Left lung (tissue), 10 donors: ENCODE results near the gene DCAF11. TPM values are rescaled to one million over a fixed set of nuclear protein-coding genes. Genes with fewer than 3 reads are reported as not detected.
A peak's percentile ranks its signal among the peaks of the same experiment; 100 is the strongest.

Experiments
- ATAC-seq: fragments of 200-7000 bp; cut with Tn5 transposase; one replicate; pipeline ENCODE4 v1.9.1; 2020; ENCODE audit warnings: moderate library complexity
- DNase-seq, 4 donors: peaks; one replicate each; pipeline ENCODE4 v3.0.0-alpha.2; 2013 to 2020
- H3K27ac ChIP-seq, 2 donors: fragments of 200-600 bp; sonication (generic) in 1 of 2; one replicate each; pipeline versions ENCODE4 v1.5.0 to v1.8.0; 2020 to 2021
- H3K27me3 ChIP-seq, 2 donors: fragments of 200-600 bp; sonication (generic) in 1 of 2; one replicate each; pipeline versions ENCODE4 v1.5.0 to v1.8.0; 2020 to 2021
- H3K36me3 ChIP-seq, 2 donors: fragments of 200-600 bp; sonication (generic) in 1 of 2; one replicate each; pipeline versions ENCODE4 v1.5.0 to v1.8.0; 2020 to 2021
- H3K4me1 ChIP-seq, 2 donors: fragments of 200-600 bp; one replicate each; pipeline ENCODE4 v1.8.0; 2021
- H3K4me3 ChIP-seq, 2 donors: fragments of 200-600 bp; sonication (generic) in 1 of 2; one replicate each; pipeline versions ENCODE4 v1.5.0 to v1.8.0; 2020 to 2021; ENCODE audit warnings: mild to moderate bottlenecking in 1 of 2
- H3K9me3 ChIP-seq, 2 donors: fragments of 200-600 bp; sonication (generic) in 1 of 2; one replicate each; pipeline versions ENCODE4 v1.5.0 to v1.8.0; 2020 to 2021
- intact Hi-C, 2 donors: fragments of 100-400 bp; cut with DNase I; formaldehyde crosslinking; loops; one replicate each; pipeline versions ENCODE4 v1.11.2 to v1.14.2; 2022
- polyA plus RNA-seq, 6 donors: library from polyadenylated mRNA; unstranded; fragments of 120-200 nt; gene quantifications; one replicate each; pipeline ENCODE4 v1.2.1, GENCODE V29; 2013; ENCODE audit not compliant: insufficient read length in 6 of 6
- total RNA-seq, 2 donors: library from RNA; stranded (reverse); fragmentation: NEBNext Ultra II Directional; extraction: Animal tissue kit (Norgen Biotek cat#: 25700); gene quantifications; one replicate each; pipeline ENCODE4 v1.2.1, GENCODE V29; 2021
- TF ChIP-seq, protein P1 (sequence below), 2 donors: fragments of 200-600 bp; sonication (generic) in 1 of 2; IDR thresholded peaks; one replicate each; pipeline versions ENCODE4 v1.5.0 to v1.8.0; 2021; ENCODE audit warnings: antibody characterized with exemption in 2 of 2
- donor health status: DM: no; HTN: yes; CAD: no.
- donor health status: DM: no; HTN: no; CAD: no.

Gene DCAF11
- total and polyA plus RNA-seq, 8 donors: 56.4 to 76.3 (median 65.1) TPM

DNA sequence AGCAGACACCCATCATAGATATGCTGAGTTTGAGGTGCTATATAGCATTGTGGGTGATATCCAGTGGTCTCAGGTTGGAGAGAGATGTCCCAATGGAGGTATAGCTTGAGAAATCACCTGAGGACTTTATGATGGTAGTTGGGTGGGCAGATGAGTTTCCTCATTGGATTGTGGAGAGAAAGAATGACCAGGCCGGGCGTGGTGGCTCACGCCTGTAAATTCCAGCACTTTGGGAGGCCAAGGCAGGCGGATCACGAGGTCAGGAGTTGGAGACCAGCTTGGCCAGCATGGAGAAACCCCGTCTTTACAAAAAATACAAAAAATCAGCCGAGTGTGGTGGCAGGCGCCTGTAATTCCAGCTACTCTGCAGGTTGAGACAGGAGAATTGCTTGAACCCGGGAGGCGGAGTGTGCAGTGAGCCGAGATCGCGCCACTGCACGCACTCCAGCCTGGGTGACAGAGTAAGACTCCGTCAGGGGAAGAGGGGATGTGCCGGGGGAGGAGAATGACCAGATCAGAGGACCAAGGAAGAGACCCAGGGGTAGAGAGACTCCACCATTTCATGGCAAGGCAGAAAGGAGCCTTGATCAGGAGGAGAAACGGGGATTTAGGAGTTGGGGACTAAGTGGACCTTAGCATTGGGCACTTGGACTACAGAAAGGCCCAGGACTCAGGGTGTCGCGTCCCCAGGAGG lies 21.2 kb upstream of the DCAF11 start:
- peak overlapping the region in 1 of 2 donors; percentile 89 for H3K4me3 ChIP-seq
- TF ChIP-seq, protein P1, sequence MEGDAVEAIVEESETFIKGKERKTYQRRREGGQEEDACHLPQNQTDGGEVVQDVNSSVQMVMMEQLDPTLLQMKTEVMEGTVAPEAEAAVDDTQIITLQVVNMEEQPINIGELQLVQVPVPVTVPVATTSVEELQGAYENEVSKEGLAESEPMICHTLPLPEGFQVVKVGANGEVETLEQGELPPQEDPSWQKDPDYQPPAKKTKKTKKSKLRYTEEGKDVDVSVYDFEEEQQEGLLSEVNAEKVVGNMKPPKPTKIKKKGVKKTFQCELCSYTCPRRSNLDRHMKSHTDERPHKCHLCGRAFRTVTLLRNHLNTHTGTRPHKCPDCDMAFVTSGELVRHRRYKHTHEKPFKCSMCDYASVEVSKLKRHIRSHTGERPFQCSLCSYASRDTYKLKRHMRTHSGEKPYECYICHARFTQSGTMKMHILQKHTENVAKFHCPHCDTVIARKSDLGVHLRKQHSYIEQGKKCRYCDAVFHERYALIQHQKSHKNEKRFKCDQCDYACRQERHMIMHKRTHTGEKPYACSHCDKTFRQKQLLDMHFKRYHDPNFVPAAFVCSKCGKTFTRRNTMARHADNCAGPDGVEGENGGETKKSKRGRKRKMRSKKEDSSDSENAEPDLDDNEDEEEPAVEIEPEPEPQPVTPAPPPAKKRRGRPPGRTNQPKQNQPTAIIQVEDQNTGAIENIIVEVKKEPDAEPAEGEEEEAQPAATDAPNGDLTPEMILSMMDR (IDR thresholded peaks at IDR 0.05): no peak
- DNase-seq (peak in 2 of 4 donors; percentile 32 to 36), ATAC-seq (no peak)
- H3K9me3 ChIP-seq: no peaks in the 10 kb centered on the region
- H3K36me3 ChIP-seq: peaks cover 0 to 13% of the 10 kb centered on the region in 2 donors
- H3K4me1 ChIP-seq: peaks cover 6 to 38% of the 10 kb centered on the region in 2 donors
- H3K27ac ChIP-seq: peak overlapping the region; percentile 95
- H3K27me3 ChIP-seq: no peaks in the 10 kb centered on the region
- intact Hi-C loops: loop anchor here in 1 of 2 donors (10.0 kb wide), 1 partner anchor 79 kb away; no protein-coding TSS in a partner anchor

DNA sequence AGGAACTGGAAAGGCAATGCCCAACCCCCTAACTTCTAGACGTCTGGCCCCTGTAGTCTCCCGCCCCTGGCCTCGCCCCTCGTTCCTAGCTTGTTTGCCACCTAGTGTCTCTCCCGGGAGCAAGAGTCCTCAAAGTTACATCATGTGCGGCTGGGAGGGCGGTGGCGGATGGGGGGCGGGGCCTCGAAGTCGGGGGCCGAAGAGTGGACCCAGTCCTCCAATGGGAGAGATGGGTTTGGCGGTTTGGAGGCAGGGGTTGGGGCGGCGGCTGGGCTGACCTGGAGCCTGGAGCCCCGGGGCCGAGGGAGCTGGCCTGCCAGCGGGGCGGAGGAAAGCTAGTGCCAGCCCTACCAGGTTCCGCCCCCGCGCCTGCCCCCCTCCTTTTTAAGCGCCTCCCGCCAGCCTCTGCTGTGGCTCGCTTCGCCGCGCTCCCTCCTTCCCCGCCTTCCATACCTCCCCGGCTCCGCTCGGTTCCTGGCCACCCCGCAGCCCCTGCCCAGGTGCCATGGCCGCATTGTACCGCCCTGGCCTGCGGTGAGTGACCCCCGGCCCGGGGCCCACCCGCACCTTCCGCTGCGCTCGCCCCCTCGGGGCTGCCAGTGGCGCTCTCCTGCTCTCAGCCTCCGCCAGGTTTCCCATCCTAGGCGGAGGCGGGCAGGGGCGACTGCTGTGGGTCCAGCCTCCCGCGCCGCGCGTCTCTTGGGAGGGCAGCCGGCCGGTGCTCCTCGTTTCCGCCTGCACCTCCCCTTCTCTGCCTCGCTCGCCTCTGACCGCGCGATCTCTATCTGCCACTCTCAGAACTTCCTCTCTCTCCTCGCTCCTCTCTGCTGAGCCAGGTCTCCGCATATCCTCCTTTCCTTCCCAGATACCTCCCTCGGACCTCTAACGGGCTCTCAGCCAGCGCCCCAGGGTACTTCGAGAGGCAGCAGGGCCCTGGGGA lies 20.4 kb upstream of the DCAF11 start, which contains the start of gene PCK2:
PCK2 (plus strand) TSS at position 411 of the 940 bp plus-strand sequence; CDS start at position 506, 95 bp downstream.
- TF ChIP-seq, protein P1 (IDR thresholded peaks at IDR 0.05): no peak
- peaks cover 0 to 22% of the 10 kb centered on the region in 2 donors for H3K36me3 ChIP-seq
- intact Hi-C loops: loop anchor here in 1 of 2 donors (10.0 kb wide), 1 partner anchor 79 kb away; no protein-coding TSS in a partner anchor
- H3K27ac ChIP-seq: peak within 1 kb of the TSS; percentile 95
- ATAC-seq: peak; percentile 94
- H3K9me3 ChIP-seq: no peaks in the 10 kb centered on the region
- peak in 3 of 4 donors; percentile 94 to 99 (median 96) for DNase-seq
- peak within 1 kb of the TSS; percentile 89 to 93 for H3K4me3 ChIP-seq
- H3K4me1 ChIP-seq: peaks cover 6 to 46% of the 10 kb centered on the region in 2 donors
- no peaks in the 10 kb centered on the region for H3K27me3 ChIP-seq

- Histone ChIP-seq H3K27me3 (no peaks in the 10 kb centered on the region), H3K27ac (peak overlapping the region; percentile 95), H3K4me1 (peaks cover 6 to 53% of the 10 kb centered on the region in 2 donors), H3K9me3 (no peaks in the 10 kb centered on the region), H3K4me3 (peak overlapping the region; percentile 89 to 93), H3K36me3 (peaks cover 0 to 28% of the 10 kb centered on the region in 2 donors)
- DNase-seq (no peak), ATAC-seq (peak; percentile 4)
- intact Hi-C loops: loop anchor here in 1 of 2 donors (10.0 kb wide), 1 partner anchor 80 kb away; no protein-coding TSS in a partner anchor
- TF ChIP-seq, protein P1 (IDR thresholded peaks at IDR 0.05): no peak
Measured at GRCh38 chr14:24094841-24095270, 19.7 kb upstream of the DCAF11 start.

DNA sequence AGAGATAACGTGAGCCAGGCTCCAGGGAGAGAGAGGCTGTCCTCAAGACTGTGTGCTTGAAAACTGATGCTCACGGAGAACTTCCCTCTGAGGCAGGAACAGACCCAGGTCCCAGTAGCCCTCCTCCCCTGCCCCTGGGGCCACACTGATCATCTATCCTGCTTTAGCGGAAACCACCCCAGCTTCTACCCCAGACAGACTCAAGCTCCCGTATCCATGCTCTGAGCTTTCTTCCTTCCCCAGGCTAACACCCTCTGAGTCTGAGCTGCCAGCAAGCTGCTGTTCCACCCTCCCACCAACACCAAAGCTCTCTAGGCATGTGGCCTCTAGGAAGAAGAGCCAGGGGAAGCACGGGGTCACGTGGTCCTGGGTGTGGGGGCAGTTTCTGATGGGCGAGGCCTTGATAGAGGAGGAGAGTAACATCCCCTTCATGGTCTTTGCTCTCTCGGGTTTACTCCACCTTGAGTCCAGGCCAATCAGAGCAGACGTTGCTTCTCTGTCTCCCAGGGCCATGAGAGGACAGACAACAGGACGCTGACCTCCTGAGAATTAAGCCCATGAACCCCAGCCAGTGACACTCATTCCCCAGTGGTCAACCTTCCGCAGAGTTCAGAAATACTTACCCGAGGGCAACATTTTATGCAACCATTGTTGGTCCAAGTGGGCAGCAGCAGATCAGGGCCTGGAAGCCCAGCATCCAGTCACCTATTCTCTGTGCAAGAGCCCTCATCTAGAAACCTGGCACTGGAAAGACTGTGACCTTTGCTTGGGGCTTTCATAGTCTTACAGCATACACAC lies 19.1 kb upstream of the DCAF11 start:
- peak overlapping the region; percentile 89 to 93 for H3K4me3 ChIP-seq
- peak overlapping the region; percentile 95 for H3K27ac ChIP-seq
- no peaks in the 10 kb centered on the region for H3K27me3 ChIP-seq
- peaks cover 6 to 53% of the 10 kb centered on the region in 2 donors for H3K4me1 ChIP-seq
- peaks cover 0 to 35% of the 10 kb centered on the region in 2 donors for H3K36me3 ChIP-seq
- ATAC-seq (peak; percentile 1), DNase-seq (peak in 3 of 4 donors; percentile 24 to 84 (median 63))
- intact Hi-C loops: loop anchor here in 1 of 2 donors (10.0 kb wide), 1 partner anchor 81 kb away; no protein-coding TSS in a partner anchor
- TF ChIP-seq, protein P1 (IDR thresholded peaks at IDR 0.05): no peak
- H3K9me3 ChIP-seq: no peaks in the 10 kb centered on the region
